NCI-H1694 (cell line): Measurements from ENCODE around the gene UBE2S.

Experiments used
- DNase-seq: peaks from one replicate; lab custom pipeline; 2025; lab: John Stamatoyannopoulos, UW

Gene UBE2S

DNA sequence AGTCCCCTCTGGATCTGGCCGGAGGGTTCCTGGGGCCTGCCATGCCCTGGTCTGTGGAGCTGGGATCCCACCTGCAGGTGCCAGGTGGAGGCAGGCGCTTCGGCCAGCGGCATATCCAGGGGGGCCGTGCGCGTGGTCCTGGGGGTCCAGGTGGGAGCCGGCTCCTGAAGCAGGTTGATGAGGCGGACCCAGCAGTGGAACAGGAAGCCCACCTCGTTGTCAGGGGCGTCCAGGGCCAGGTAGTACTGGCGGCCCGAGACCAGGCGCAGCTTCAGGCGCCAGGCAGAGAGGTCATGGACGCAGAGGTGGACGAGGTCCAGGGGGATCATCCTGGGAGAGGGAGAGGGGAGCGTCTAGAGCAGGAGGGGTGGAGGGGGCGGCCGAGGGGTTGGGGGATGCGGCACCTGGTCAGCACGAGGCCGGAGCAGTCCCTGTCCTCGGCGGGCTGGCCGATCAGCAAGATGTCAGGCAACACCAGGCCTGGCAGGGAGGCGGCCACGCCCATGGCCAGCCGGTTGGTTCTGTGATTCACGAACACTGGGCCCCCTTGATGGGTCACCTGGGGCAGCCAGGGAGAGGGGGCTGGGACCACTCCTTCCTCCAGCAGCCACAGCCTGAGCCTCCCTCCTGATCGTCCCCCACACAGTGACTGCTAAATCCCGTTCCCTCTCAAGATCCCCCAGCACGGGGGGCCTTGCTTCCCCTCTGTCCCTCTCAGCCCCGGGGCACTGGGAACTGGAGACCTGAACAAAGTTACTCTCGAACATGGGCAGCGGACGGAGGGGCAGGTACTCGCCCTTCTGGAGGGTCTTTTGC is 45.2 kb downstream of the UBE2S start:
- no peak for DNase-seq

DNA sequence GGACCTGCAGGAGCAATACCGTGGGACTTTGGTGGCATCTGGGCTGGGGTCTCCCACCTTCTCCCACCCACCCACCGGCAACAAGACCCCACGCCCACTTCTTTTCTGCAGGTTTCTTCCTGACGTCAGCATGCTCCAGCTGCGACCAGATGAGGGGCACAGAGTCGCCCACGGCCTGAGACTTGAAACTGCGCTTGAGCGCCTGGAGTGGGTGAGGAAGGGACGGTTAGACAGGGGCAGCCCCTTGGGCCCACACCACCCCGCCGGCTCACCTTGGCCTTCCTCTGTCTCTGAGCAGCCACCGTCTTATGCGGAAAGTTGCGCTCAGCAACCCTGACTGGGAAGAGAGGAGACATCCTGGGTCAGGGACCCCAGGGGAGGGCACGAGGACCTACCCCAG is 46.7 kb downstream of the UBE2S start:
- DNase-seq: no peak

DNA sequence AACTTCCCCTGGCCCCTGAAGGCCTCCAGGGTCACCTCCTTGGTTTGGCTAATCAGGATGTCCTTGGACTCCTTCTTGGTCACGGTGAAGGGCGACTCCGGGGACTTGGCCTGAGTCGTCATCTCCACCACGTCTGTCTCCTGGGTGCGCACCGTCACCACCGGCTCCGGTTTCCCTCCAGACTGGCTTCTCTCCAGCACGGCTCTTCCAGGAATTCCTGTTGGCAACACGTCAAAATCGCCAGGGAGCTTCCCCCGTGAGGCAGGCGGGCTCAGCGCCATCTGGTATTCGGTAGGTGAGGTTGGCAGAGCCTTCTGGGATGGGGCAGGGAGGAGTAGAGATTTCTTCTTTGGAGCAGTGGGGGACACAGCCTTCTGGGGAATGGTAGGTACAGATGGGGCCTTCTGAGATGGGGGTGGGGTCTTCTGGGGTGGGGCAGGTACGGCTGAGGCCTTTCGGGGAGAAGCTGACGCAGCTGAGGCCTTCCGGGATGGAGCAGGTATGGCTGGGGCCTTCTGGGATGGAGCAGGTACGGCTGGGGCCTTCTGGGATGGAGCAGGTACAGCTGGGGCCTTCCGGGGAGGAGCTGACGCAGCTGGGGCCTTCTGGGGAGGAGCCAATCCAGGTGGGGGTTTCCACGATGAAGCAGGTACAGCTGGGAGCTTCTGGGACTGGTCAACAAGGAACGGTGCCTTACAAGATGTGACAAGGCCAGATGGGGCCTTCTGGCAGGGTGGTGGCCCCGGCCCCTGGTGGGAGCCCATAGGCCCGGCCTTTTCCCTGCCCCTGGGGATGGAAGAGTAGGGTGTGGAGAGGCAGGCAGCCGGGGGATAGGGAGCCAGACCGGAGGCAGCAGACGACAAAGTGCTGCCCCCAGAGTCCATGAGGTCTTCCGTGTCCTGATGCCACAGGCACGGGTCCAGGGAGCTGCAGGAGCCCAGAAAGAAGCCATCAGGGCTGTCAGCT is 48.4 kb downstream of the UBE2S start:
- DNase-seq: peak; percentile 63

DNA sequence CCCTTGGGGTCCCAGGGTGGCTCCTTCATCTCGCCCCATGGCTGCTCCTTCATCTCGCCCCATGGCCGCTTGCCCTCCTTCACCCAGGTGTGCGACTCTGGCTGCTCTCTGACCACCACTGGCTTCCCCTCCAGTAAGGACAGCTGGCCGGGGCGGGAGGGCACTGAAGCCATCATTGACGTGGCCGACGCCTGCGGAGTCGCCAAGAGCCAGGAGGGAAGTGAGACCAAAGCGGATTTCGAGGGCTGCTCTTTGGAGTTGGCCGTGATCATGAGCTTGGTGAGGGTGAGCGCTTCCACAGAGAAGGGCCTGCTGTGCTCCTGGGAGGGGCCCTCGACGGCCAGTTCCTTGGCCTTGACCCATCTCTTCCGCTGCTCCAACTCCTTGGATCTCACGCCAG is 49.1 kb downstream of the UBE2S start:
- DNase-seq: no peak

DNA sequence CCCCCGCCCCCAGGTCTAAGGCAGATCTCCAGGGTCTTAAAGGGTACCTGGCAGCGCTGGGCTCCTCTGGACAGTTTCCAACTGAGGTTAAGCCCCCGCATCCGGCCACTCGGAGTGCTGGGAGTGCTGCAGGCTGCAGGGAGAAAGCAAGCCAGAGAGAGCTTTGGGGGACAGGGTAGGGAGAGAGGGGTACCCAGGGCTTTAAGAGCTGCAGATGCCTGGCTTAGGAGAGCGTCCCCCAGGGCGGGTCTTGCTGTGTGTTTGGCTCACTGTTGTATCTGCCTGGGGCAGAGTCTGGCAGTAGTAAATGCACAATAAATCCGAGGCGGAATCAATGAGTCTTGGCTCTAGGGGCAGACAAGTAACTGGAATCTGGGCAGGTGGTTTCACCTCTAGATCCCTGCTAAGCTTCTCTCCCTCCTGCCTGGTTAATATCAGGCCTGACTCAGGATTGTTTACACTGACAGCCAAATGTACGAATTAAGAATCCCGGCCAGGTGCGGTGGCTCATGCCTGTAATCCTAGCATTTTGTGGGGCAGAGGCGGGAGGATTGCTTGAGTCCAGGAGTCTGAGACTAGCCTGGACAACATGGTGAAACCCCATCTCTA is 52.3 kb downstream of the UBE2S start:
- DNase-seq: no peak

DNA sequence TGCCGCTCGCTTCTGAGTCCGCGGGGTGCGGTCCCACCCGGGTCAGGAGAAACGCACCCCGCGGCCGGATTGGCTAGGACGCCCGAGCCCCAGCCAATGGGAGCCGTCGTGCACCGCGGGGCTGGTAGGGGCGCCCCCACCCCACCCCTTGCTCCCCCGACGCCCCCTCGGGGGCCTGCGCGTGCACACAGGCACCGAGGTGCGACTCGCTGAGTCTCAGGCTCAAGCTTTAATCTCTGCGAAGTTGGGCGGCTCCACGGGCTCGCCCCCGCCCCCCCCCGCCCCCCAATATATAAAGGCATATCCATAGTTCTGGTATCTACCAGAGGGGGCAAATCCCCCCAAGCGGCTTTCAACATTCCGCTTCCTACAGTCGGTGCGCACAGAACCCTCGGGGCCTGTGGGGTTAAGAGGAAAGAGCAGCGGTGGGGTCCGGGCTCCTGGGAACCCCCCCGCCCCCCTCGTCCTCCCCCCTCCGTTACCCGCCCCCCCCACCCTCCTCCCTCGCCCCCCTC is 52.8 kb downstream of the UBE2S start, which contains the start of gene COX6B2:
TSS of gene COX6B2 (minus strand) at position 22 of the 515 bp plus-strand sequence. CDS start 198 bp downstream, outside the sequence.
- DNase-seq: no peak

DNA sequence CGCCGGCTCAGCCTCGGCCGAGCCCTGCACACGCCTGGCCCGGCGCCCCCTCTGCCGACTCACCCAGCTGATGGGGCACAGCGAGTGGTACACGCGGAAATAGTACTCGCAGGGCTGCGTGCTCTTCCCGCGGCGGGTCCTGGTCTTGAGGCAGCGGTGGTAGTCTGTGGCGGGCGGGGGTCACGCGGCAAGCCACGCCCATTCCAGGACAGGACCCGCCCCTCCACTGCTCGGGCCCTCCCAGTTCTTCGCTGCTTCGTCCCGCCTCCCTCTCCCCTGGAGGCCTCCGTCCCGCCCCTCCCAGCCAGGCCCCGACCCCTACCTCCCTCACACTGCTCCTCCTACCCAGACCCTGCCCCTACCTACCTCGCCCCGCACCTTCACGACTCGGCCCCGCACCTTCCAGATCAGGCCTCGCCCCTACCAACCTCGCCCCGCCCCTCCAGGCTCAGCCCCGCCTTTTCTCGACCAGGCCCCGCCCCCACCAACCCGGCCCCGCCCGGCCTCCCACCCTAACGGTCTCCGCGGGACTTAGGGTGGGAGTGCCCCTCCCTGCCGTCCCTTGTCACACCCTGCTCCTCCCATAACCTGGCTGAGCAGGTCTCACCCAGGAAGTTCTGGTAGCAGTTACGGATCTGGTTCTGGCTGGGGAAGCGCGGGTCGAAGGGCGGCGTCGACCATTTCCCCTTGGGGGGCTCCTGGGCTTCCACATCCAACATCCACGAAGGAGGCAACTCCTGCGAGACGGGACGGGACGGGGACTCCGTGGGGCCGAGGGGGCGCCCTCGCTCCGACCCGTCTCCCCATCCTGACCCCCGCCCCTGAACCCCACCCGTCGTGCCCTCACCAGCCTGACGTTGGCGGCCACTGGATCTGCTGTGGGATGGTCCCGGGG is 53.5 kb downstream of the UBE2S start:
- peak; percentile 26 for DNase-seq

DNA sequence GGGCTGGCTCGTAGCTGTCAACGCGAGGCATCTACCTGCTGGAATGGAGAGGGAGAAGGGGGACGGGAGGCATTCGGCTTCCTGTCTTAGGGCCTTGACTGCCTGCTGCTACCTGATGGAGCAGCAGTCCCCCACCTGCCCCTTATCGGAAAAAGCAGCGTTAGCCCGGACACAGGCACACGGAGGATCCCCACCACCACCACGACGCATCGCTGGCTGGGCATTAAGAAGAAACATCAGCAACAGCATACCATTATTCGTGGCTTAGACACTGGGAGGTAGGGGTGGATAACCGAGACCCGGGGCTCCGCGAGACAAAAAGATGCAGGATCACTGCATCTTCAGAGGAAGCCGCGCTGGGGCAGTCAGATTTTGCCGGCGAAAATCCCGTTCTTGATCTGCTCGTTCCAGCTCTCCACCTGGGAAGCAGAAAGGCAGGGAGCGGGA is 54.2 kb downstream of the UBE2S start:
- no peak for DNase-seq

DNA sequence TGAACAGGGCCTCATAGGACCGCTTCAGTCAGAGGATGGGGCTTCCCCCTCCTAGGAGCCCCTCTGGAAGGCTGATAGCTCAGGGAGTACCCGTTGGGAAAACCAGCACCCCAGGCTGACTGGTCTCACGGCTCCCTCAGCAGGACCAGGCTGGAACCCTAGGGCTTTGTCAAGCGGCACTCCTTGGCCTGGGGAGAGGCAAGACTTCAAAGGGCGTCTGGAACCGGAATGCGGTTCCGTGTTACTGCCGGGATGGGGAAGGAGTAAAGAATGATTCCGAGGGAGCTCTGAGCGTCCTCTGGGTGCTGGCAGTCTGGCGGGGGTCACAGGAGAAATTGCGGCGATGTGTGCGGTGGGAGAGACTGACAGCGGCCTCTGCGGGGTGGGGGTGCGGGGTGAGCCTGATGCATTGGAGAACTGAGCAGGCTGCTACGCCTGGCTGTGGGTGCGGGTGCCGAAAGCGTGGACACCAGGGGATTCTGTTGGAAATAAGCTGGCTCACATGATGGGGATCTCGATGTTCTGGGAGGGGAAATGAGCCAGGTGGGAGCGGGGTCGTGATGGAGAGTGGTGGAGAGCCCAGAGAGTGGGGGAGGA is 54.9 kb downstream of the UBE2S start:
- no peak for DNase-seq

DNA sequence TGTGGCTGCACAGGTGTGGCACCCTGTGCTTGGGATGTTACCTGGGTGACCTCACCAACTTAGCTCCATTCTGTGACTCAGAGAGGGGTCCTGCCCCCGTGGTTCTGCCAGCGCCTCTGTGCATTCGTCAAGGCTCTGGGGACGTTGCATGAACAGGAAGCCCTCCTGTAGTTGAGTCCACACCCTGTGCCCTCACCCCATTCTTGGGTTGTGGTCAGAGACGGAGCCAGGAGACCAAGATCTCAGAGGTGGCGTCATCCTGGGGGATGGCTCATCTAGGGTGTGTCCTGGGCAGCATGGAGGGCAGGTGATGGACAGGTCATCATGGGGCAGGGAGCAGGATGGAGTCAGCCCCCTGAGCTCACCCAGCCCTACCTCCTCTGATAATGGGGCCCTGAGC is 55.5 kb downstream of the UBE2S start:
- no peak for DNase-seq

DNA sequence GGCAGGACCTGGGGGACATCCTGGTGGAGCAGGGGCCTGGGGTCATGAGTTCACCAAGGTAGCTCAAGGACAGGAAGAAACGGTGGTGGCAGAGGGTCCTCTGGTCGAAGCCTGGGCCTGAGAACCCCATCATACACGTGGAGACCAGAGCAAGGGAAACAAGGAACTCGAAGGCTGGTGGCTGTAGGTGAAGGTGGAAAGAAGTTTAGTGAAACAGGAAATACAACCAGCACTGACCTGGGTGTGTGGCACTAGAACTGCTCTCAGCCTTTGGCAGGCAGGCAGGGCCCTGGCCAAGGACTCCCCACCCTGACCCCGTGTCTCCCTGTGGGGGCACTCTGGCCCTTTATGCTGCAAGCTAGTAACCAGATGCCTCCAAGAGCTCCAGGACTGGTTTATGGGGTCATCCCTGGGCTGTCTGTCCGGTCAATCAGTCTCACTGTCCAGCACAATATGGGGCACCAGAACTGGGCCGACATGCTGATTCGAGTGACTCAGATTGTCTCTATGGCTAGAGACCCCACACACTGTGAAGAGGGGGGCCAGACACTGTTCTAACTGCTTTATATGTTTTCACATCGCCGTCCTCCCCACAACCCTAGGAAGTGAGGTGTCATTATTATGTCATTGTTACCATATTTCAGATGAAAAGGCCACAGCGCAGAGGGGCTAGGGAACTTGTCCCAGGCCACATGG is 56.8 kb downstream of the UBE2S start:
- no peak for DNase-seq
